ENCODE measurements around the gene SRSF10. TPM values are rescaled to one million over a fixed set of nuclear protein-coding genes. Genes with fewer than 3 reads are reported as not detected.

SRSF10 gene
- total RNA-seq, 4 donors from 2014 or later, result 53.6 to 89.7 (median 56.6) TPM

- 68% methylated on average over 5 of the region's 5 CpGs for WGBS
- Histone ChIP-seq H3K27ac (replicated peaks in 1 of 4) (peak overlapping the region; percentile 25 to 67 (median 62)), H3K27me3 (no peaks in the 10 kb centered on the region), H3K4me3 (no peak overlapping the region), H3K36me3 (peaks cover 13 to 62% (median 37%) of the 10 kb centered on the region in 4 donors), H3K4me1 (peaks cover 31 to 41% (median 35%) of the 10 kb centered on the region in 4 donors), H3K9me3 (no peaks in the 10 kb centered on the region)
- intact Hi-C loops (cut with DNase I), result no loop called here
- TF ChIP-seq POLR2A (IDR thresholded peaks at IDR 0.05; ENCODE audit: low read depth), result no peak
- TF ChIP-seq EP300 (IDR thresholded peaks at IDR 0.05), result no peak
- TF ChIP-seq, protein P1, sequence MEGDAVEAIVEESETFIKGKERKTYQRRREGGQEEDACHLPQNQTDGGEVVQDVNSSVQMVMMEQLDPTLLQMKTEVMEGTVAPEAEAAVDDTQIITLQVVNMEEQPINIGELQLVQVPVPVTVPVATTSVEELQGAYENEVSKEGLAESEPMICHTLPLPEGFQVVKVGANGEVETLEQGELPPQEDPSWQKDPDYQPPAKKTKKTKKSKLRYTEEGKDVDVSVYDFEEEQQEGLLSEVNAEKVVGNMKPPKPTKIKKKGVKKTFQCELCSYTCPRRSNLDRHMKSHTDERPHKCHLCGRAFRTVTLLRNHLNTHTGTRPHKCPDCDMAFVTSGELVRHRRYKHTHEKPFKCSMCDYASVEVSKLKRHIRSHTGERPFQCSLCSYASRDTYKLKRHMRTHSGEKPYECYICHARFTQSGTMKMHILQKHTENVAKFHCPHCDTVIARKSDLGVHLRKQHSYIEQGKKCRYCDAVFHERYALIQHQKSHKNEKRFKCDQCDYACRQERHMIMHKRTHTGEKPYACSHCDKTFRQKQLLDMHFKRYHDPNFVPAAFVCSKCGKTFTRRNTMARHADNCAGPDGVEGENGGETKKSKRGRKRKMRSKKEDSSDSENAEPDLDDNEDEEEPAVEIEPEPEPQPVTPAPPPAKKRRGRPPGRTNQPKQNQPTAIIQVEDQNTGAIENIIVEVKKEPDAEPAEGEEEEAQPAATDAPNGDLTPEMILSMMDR (IDR thresholded peaks at IDR 0.05), result no peak
- no peak for TF ChIP-seq POLR2AphosphoS5 (IDR thresholded peaks at IDR 0.05)
- DNase-seq (ENCODE audit: extremely low spot score), result no peak
Measured at GRCh38 chr1:23964790-23965740, 15.1 kb downstream of the SRSF10 start.

- Histone ChIP-seq H3K9me3 (no peaks in the 10 kb centered on the region), H3K27ac (replicated peaks in 1 of 4) (peak overlapping the region; percentile 25 to 67 (median 62)), H3K27me3 (no peaks in the 10 kb centered on the region), H3K36me3 (peaks cover 12 to 55% (median 30%) of the 10 kb centered on the region in 4 donors), H3K4me1 (peaks cover 31 to 41% (median 35%) of the 10 kb centered on the region in 4 donors), H3K4me3 (no peak overlapping the region)
- TF ChIP-seq POLR2AphosphoS5 (IDR thresholded peaks at IDR 0.05), result no peak
- no peak for TF ChIP-seq EP300 (IDR thresholded peaks at IDR 0.05)
- no peak for TF ChIP-seq POLR2A (IDR thresholded peaks at IDR 0.05; ENCODE audit: low read depth)
- intact Hi-C loops (cut with DNase I), result no loop called here
- WGBS, result 58% methylated on average over 3 of the region's 3 CpGs
- no peak for DNase-seq (ENCODE audit: extremely low spot score)
Measured at GRCh38 chr1:23964235-23964668, 15.9 kb downstream of the SRSF10 start.

DNA sequence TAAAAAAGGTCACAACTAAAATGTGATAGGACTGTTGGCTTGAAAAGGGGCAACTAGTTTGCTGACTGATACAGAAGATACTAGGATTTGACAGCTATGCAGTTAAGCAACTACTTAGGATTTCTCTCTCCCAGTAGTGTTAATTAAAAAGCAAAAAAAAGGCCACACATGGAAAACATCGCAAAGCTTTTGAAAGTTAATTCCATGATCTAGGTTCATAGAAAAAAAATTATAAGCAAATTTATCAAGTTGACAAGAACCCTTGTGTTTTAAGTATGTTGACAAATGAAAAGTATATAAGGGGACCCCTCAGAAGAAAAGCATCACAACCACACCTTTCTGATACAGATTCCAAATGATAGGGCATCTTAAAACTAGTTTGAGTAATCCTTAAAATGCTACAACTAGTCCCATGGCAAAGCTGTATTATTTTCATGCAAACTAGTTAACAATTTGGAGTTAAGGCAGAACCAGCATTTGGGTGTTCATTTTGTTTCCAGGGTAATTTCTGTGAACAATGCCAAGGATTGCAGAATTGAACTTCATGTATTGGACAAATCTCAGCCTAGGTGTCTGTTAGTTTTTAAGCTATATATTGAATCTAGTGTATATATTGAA, 16.4 kb downstream of the SRSF10 start:
- H3K36me3 ChIP-seq, result peaks cover 12 to 55% (median 30%) of the 10 kb centered on the region in 4 donors
- no peak for DNase-seq (ENCODE audit: extremely low spot score)
- 81% methylated on average over 1 of the region's 1 CpG for WGBS
- intact Hi-C loops (cut with DNase I), result no loop called here
- H3K4me1 ChIP-seq, result peaks cover 32 to 41% (median 37%) of the 10 kb centered on the region in 4 donors
- H3K27me3 ChIP-seq, result no peaks in the 10 kb centered on the region
- H3K4me3 ChIP-seq, result no peak overlapping the region
- H3K27ac ChIP-seq (replicated peaks in 1 of 4), result peak overlapping the region; percentile 25 to 67 (median 62)
- TF ChIP-seq, protein P1 (IDR thresholded peaks at IDR 0.05), result no peak
- TF ChIP-seq EP300 (IDR thresholded peaks at IDR 0.05) (no peak), POLR2A (IDR thresholded peaks at IDR 0.05; ENCODE audit: low read depth) (no peak), POLR2AphosphoS5 (IDR thresholded peaks at IDR 0.05) (no peak)
- H3K9me3 ChIP-seq, result no peaks in the 10 kb centered on the region

GRCh38 chr1:23960291-23961020, 19.7 kb downstream of the SRSF10 start:
- intact Hi-C loops (cut with DNase I), result no loop called here
- no peaks in the 10 kb centered on the region for H3K9me3 ChIP-seq
- H3K36me3 ChIP-seq, result peaks cover 0 to 38% (median 15%) of the 10 kb centered on the region in 4 donors
- DNase-seq (ENCODE audit: extremely low spot score), result no peak
- TF ChIP-seq EP300 (IDR thresholded peaks at IDR 0.05) (no peak), POLR2A (IDR thresholded peaks at IDR 0.05; ENCODE audit: low read depth) (no peak), POLR2AphosphoS5 (IDR thresholded peaks at IDR 0.05) (no peak)
- TF ChIP-seq, protein P1 (IDR thresholded peaks at IDR 0.05), result no peak
- peak overlapping the region; percentile 97 to 100 (median 100) for H3K27ac ChIP-seq (replicated peaks in 1 of 4)
- H3K4me1 ChIP-seq, result peaks cover 41 to 63% (median 54%) of the 10 kb centered on the region in 4 donors
- H3K27me3 ChIP-seq, result no peaks in the 10 kb centered on the region
- peak overlapping the region; percentile 70 to 97 (median 80) for H3K4me3 ChIP-seq
- WGBS, result under 1% methylated on average over 15 of the region's 15 CpGs

Measured in esophagus muscularis mucosa (tissue), 4 donors.